Adipose tissue (tissue), 3 donors: ENCODE data around the gene ADAMTSL2. TPM values are rescaled to one million over a fixed set of nuclear protein-coding genes. Genes with fewer than 3 reads are reported as not detected.

ENCODE experiments used
- H3K27ac ChIP-seq: one replicate; pipeline ENCODE4 v1.5.1; 2013; ENCODE audit warnings: low read depth, low read length
- WGBS, 3 donors: extraction: QIAGEN DNeasy Blood & Tissue Kit; methylation state at CpG; one replicate each; pipeline ENCODE4 v1.1.7; 2013; 5-methylcytosine and 5-hydroxymethylcytosine counted together
- polyA plus RNA-seq, 3 donors: library from polyadenylated mRNA; stranded (reverse); fragments of 200-250 nt; gene quantifications; one replicate each; pipeline ENCODE4 v1.2.3, GENCODE V29; 2013
- donor health status: healthy with polysubstance abuse.
- donor health status: Bipolar disorder and iron deficiency.
- donor health status: healthy.

The ADAMTSL2 gene
- polyA plus RNA-seq, 3 donors, result 2.0 to 2.7 (median 2.2) TPM

DNA sequence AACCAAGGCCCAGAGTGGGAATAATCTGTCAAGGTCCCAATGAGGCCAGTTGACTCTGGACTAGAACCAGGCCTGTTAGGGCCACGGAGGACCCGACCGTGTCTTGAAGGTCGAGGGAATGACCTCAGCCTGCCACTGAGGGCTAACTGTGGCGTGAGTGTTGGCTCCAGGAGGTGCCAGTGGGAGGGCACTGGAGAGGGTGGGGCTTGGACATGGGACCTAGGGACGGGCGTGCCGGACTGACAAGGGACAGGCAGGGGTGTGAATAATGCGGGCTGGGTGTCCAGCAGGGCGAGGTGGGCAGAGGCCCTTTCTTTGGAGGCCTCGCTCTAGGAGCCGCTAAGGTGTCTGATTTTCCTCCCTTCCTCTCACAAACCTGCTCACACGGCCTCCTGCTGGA, 7.5 kb downstream of the ADAMTSL2 start:
- 68 to 88% (median 86%) methylated on average over 11 to 13 of the region's 13 CpGs for WGBS, 3 donors

DNA sequence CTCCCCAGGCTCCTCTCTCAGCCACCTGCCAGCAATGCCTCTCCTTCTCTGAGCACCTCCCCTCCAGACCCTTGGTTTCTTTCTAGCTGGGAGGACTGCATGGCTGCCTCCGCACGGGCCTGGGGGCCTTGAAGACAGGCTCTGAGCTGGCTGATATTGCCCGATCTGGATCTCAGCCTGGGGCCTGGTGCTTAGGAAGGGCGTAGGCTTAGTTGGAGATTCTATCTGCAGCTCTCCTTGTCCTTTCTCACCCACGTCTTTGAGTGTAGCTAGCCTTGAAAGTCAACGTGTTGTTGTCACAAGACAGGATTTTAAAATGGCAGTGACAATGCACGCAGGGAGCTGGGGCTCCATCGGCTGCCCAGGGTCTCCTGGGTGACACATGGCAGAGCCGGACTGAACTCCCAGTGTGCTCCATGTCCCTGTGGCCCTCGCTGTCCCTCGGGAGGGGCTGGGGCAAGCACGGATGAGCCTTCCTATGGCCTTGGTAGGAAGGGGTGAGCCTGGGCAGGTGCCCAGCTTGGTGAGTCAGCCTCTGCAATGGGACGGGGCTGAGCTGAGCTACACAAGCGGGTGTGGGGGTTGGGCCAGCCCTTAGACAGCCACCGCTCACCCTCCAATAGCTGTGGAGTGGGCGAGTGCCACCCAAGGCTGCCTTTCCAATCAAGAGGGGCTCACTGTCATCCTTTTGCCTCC, 9.4 kb downstream of the ADAMTSL2 start:
- 78 to 83% (median 78%) methylated on average over 15 to 16 of the region's 16 CpGs for WGBS, 3 donors
- no peak overlapping the region for H3K27ac ChIP-seq

More for the DNA sequence above, 7.5 kb downstream of the ADAMTSL2 start:
- no peak overlapping the region for H3K27ac ChIP-seq

DNA sequence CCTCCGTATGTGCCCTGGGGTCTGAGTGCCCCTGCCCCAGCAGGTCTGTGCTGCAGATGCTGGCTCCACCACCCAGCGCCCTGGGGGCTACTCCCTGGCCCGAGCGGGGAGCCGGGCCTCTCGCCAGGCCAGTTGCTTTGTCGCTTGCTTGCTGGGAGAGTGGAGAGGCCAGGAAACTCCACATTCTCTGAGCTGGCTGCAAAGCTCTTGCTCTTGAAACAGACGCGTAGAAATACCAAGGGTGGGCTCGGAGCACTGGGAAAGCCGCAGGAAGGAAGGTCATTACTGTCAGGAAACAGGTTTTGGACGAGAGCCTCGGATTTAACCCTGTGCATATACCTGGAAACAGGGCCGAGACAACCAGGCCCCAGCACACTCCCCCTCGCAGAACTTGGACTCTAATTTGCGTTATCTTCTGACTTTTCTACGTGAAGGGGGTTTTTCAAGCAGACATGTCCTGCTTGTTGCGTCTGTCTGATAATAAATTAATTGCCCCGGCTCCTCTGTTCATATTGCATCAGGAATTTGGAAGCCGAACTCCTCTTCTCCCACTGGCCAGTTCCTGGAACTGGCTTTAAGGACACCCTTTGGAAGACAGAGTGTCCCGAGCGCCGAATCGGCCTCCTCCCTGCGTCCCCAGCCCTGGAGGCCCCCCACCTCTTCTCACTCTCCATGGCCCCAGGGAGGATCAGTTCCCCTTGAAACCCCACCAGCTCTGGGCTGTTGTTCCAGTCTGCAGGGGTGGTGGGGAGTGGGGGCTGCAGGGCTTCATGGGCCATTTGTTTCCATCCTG, 11.2 kb downstream of the ADAMTSL2 start:
- WGBS, 3 donors, result 37 to 60% (median 45%) methylated on average over 25 of the region's 25 CpGs
- H3K27ac ChIP-seq, result no peak overlapping the region

DNA sequence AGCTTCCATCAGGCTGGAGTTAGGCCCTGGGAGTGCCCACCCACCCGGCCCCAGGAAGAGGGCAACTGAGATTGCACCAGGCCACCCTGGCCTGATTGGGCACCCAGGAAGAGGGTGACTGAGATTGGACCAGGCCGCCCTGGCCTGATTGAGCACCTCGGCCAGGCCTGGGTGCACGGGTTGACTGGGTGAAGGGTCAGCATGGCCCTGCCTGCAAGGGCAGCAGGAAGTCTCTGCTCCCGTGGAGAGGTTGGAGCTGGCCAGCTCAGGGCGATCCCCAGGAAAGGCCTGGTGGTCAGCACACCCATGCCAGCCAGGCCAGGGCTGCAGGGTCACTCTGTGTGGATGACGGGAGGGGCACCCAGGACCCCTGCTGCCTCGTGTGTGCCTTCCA, 11.8 kb downstream of the ADAMTSL2 start:
- no peak overlapping the region for H3K27ac ChIP-seq
- 55 to 64% (median 61%) methylated on average over 8 of the region's 8 CpGs for WGBS, 3 donors

DNA sequence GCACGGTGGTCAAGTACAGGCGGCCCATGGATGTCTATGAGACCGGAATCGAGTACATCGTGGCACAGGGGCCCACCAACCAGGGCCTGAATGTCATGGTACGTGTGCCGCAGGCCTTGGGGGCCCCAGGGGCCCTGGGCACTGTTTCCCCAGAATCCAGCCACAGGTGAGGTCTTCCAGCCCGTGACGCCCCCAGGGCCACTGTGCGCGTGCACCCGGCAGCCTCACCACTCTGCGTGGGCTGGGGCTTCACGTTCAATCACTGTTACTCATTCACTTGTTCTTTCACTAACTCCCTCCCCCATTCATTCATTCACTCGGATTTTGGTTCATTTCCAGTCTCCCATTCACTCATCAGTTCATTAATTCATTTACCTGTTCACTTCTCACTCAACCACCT, 12.6 kb downstream of the ADAMTSL2 start:
- 85 to 88% (median 88%) methylated on average over 15 of the region's 15 CpGs for WGBS, 3 donors
- H3K27ac ChIP-seq, result no peak overlapping the region

DNA sequence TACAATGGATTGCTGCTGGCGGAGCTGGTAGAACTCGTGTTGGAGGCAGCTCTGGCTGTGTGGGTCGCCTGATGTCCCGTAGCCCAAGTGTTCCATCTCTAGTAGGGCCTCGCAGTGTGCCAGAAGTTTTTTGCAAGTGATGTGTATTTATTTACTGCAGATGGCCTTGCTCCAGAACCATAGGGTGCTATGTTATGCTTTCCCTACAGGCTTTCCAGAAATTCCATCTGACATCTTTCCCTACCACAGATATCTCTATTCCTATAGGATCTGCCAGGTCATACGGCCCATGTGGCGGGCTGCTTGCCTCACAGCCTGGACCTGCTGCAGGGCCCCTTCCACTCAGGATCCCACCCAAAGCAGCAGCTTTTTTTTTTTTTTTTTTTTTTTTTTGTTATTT, 16.9 kb downstream of the ADAMTSL2 start:
- 72 to 88% (median 78%) methylated on average over 7 of the region's 7 CpGs for WGBS, 3 donors
- H3K27ac ChIP-seq, result no peak overlapping the region

DNA sequence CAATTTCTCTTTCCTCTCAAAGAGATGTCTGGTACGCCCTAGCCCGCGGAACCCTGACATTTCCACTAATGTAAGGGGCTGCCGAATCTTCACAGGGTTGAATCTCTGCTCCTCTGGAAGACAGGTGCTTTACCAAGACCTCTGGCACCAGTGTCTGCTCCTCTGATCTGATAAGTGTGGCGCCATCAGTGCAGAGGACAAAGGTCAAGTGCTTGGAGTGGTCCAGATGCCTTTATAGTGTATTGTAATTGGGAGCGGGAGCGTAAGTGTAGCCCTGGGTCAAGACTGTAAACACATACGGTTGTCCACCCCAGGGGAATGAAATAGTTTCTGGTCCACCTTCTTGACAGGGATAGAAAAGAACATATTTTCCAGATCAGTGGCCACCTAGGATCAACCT, 17.7 kb downstream of the ADAMTSL2 start:
- 88 to 92% (median 91%) methylated on average over 8 of the region's 8 CpGs for WGBS, 3 donors
- no peak overlapping the region for H3K27ac ChIP-seq

DNA sequence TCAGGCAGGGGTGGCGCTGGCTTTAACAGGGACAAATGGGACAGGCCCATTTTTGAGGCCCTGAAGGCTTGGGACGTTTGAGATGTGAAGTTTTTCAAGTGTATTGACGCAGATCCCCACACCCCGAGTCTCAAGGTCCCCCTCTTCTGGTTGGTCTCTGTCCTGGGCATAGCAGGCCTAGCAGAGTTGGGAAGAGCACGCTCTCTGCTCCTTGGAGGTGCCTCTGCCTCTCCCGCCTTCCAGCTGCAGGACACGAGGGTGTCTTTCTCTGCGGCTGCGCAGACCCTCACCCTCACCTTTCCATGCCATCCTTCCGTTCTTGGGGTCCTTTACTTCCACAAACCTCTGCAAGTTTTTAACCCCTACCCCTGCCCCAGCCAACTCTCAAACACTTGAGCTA, 18.6 kb downstream of the ADAMTSL2 start:
- 83 to 93% (median 93%) methylated on average over 10 of the region's 10 CpGs for WGBS, 3 donors
- no peak overlapping the region for H3K27ac ChIP-seq

DNA sequence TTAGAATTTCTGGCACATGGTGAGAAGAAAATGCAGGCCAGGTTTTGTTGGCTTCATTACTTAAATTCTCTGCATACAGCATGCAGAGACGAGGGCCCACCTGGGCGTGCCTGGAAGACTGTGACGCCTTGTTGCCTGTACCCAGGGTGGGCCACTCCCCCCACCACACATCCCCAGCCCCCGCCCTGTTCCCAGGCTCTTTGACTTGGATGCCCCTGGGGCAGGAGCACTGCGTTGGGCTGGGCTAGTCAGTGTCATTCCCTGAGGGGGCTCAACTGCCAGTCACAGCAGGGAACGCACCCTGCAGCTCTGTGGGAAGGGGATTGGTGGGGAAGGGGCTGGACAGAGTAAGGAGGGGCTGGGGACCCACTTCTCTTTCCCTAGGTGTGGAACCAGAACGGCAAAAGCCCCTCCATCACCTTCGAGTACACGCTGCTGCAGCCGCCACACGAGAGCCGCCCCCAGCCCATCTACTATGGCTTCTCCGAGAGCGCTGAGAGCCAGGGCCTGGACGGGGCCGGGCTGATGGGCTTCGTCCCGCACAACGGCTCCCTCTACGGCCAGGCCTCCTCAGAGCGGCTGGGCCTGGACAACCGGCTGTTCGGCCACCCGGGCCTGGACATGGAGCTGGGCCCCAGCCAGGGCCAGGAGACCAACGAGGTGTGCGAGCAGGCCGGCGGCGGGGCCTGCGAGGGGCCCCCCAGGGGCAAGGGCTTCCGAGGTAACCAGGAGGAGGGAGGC, 19.6 kb downstream of the ADAMTSL2 start:
- WGBS, 3 donors, result 87 to 92% (median 90%) methylated on average over 31 of the region's 31 CpGs
- no peak overlapping the region for H3K27ac ChIP-seq

DNA sequence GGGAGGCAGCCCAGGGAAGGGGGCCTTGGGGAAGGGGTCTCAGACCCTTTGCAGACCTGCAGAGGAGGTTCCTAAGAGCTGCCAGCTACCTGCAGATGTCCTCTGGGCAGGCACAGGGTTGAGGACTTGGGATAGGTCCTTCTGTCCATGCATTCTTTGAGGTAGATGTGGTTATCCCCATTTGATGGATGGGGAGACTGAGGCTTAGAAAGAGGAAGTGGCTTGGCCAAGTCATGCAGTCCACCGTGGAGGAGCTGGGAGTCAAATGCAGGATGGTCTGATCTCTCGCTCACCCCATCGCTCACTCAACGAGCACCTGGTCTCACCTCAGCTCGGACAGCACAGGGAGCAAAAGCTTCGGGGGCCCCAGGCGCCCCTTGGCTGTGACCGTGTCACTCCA, 20.2 kb downstream of the ADAMTSL2 start:
- WGBS, 3 donors, result 86 to 95% (median 95%) methylated on average over 8 of the region's 8 CpGs
- no peak overlapping the region for H3K27ac ChIP-seq

DNA sequence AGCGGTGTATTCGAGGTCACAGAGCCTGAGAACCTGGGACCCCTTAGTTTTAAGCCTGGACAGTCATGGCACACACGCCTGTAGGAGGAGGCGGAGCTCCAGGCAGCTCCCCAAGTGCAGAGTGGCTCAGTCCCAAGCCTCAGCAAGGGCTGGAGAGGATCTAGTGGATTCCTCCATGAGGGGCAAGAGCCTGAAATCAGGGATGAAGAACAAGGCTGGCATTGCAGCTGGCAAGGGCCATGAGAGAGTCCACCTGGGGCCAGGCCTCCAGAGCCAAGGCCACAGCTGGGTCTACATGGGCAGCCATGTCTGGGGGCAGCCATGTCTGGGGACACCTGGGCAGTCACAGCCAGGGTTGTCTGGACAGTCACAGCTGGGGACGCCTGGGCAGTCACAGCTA, 21.9 kb downstream of the ADAMTSL2 start:
- H3K27ac ChIP-seq, result no peak overlapping the region
- WGBS, 3 donors, result 87 to 88% (median 88%) methylated on average over 5 of the region's 5 CpGs

DNA sequence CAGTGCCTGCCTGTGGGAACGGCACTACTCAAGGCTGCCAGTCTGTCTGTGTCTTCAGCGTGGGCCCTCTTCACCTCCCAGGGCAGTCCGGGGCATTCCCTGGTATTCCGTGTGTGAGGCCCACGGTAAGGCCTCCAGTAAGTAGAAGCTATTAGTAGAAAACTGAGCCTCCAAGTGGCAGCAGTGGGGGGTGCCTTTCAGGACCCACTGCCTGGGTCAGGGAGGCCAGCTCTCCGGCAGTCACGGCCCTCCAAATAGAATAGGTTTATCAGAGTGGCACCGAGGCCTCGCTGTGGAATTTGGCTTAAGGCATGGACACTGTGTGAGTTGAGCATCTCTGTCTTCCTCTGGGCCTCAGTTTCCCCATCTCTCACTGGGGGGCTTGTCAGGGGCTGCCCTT, 23.1 kb downstream of the ADAMTSL2 start:
- 94 to 97% (median 96%) methylated on average over 9 of the region's 9 CpGs for WGBS, 3 donors
- no peak overlapping the region for H3K27ac ChIP-seq

DNA sequence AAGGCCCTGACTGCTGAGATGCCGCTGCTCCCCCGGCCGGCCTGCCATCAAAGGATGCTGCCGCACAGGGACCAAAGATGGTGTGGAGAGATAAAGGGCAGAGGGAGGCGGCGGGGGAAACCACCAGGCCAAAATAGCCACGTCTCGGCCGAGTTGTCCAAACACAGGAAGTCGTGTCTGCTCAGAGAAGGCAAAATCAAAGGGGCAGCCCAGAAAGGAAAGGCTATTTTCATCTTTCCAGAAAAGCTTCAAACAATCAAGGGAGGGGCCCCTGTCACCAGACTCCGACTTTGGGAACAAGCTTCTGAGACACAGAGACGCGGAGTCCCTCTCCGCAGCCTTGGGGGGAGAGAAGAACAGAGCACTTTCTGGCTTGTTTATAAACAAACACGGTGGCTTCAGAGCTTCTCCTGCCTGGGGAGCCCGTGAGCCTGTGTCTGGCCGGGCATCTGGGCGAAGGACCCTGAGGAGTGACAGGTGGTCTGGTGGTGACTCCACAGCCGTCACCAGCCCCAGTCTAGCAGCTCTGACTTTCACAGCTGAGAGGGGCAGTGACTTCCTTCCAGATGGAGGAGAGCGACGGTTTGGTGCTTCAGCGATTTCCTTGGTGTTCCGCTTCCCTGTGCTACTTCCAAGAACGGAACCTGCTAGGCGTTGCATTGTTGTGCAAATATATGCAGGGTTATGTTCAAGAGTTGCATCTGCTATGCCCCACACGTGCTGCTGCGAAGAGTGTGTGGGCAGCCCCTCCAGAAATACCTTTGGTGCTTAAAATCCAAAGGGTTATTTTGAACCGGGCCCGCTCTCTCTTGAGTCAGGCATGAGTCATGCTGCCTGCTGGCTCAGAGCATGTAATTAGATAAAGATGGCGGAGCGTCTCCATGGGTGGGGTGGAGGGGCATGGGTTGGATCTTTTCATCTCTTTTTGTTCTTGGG, 24.0 kb downstream of the ADAMTSL2 start:
- WGBS, 3 donors, result 33 to 52% (median 34%) methylated on average over 31 of the region's 31 CpGs

DNA sequence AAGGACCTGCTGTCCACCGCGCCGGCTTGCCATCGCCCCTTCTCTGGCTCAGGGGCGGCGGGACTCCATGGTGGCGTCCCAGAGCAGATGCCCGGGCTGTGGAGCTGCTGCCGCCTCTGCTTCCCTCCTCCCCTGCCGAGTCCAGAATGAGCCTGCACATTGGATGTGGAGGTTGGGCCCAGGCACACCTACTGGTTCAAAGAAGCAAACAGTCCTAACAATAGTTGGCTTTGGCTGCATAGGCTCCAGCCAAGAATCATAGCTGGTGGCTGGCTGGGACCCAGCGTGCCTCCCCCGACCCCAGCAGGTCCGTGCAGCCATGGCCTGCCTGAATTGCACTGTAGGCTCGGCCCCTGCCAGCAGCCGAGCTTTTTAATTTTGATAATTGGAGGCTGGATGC, 25.8 kb downstream of the ADAMTSL2 start:
- WGBS, 3 donors, result 67 to 77% (median 69%) methylated on average over 15 of the region's 15 CpGs
- H3K27ac ChIP-seq, result no peak overlapping the region

More for the DNA sequence above, 24.0 kb downstream of the ADAMTSL2 start:
- no peak overlapping the region for H3K27ac ChIP-seq

DNA sequence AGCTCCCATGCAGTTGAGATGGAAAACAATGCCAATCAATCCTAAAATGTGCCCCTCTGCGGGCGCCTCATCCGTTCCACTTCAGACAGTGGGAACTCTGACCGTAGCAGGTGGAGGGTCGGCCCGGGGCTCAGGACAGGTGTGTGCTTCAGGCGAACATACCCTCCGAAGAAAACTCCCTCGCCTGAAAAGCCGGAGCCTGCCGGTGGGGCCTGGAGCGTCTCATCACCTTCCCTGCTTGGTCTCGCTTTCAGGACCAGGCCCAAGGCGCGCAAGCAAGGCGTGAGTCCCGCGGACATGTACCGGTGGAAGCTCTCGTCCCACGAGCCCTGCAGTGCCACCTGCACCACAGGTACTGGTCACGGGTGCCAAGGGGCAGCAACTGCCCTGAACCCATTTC, 26.4 kb downstream of the ADAMTSL2 start:
- H3K27ac ChIP-seq, result no peak overlapping the region
- 90 to 98% (median 94%) methylated on average over 22 of the region's 22 CpGs for WGBS, 3 donors

DNA sequence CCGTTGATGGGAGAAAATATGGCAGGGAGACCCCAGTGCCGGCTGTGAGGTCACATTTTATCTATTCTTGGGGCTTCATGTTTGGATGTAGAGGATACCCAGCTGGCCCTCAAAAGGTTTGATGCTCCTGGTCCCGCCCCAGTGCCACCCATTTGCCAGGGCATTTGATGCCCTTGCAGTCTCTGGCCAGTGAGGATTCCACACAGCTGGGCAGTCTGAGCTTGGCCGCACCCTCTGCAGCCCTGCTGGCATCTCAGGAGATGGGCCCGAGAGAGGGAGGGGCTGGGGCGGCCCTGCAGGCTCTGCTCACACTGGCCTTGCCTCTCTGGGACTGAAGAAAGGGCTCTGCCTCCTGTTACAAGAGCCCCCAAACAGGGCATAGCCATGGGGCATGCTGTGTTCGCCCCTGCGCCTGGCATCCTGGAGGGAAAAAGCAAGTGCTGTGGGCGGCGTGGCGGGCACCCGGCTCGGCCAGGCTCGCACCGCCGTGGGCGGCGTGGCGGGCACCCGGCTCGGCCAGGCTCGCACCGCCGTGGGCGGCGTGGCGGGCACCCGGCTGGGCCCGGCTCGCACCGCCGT, 27.6 kb downstream of the ADAMTSL2 start:
- WGBS, 3 donors, result 84 to 88% (median 86%) methylated on average over 9 to 32 of the region's 32 CpGs
- H3K27ac ChIP-seq, result no peak overlapping the region

DNA sequence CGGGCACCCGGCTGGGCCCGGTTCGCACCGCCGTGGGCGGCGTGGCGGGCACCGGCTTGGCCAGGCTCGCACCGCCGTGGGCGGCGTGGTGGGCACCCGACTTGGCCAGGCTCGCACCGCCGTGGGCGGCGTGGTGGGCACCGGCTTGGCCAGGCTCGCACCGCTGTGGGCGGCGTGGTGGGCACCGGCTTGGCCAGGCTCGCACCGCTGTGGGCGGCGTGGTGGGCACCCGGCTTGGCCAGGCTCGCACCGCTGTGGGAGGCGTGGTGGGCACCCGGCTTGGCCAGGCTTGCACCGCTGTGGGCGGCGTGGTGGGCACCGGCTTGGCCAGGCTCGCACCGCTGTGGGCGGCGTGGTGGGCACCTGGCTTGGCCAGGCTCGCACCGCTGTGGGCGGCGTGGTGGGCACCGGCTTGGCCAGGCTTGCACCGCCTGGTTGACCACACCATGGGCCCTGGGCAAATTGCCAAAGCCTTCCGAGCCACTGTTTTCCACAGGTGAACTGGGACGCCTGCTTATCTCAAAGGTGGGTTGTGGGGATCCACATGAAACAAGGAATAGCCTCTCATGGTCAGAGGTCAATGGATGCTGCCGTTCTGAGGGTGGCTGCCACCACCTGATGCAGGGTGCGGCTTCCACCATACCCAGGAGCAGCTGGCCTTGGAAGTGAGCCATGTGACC, 28.2 kb downstream of the ADAMTSL2 start:
- H3K27ac ChIP-seq, result no peak overlapping the region
- 86 to 93% (median 91%) methylated on average over 22 to 54 of the region's 54 CpGs for WGBS, 3 donors
